GM20000 (cell line): ENCODE data around the gene ARHGAP4.
A peak's percentile ranks its signal among the peaks of the same experiment; 100 is the strongest.

ENCODE experiments used
- DNase-seq: peaks from one replicate; pipeline ENCODE4 v3.0.0; 2012; ENCODE audit warnings: low spot score
- TF ChIP-seq, protein P1 (sequence below): IDR thresholded peaks from 2 replicates; pipeline ENCODE4 v1.5.1; 2012; ENCODE audit warnings: mild to moderate bottlenecking, control low read depth; ENCODE audit errors: extremely low read depth, missing control alignments

The ARHGAP4 gene

DNA sequence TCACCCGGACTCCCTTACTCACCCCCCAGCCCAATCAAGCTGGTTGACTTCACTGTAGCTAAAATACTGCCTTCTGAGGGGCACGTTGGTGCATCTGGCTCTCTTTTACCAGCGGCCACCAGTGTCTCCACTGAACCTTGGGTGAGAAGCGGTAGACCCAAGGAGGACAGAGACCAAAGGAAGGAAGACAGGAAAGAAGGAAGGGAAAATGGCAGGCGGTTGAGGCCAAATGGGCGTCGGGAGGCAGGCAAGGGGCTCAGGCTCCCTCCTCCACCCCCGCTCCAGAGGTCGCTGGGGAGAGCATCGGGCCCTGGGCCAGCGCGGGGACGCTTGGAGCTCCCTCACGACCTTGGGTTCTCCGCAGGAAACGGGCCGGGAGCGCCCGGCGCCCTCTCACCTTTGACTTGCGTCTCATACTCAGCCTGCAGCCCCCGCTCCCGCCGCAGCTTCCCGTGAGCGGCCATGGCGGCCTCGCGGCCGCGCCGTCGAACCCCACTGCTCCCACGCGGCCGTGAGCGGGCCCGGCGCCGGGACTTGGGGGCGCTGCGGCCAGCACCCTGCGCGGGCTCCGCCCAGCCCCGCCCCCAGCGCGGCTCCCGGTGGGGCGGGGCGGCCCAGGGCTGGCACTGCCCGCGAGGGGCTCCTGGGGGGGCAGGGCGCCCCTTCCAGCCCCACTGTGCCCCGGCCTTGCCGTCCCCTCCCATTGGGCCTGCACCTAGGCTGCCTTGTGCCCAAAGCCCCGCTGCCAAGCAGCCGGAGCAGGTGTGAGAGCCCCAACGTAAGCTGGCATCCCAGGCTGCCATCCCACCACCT is at the start of gene ARHGAP4:
Gene ARHGAP4, minus strand, starts transcription at position 526 of the 813 bp plus-strand sequence. Its CDS starts 62 bp downstream, at position 464.
- TF ChIP-seq, protein P1, sequence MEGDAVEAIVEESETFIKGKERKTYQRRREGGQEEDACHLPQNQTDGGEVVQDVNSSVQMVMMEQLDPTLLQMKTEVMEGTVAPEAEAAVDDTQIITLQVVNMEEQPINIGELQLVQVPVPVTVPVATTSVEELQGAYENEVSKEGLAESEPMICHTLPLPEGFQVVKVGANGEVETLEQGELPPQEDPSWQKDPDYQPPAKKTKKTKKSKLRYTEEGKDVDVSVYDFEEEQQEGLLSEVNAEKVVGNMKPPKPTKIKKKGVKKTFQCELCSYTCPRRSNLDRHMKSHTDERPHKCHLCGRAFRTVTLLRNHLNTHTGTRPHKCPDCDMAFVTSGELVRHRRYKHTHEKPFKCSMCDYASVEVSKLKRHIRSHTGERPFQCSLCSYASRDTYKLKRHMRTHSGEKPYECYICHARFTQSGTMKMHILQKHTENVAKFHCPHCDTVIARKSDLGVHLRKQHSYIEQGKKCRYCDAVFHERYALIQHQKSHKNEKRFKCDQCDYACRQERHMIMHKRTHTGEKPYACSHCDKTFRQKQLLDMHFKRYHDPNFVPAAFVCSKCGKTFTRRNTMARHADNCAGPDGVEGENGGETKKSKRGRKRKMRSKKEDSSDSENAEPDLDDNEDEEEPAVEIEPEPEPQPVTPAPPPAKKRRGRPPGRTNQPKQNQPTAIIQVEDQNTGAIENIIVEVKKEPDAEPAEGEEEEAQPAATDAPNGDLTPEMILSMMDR: no peak
- DNase-seq: peak; percentile 68

DNA sequence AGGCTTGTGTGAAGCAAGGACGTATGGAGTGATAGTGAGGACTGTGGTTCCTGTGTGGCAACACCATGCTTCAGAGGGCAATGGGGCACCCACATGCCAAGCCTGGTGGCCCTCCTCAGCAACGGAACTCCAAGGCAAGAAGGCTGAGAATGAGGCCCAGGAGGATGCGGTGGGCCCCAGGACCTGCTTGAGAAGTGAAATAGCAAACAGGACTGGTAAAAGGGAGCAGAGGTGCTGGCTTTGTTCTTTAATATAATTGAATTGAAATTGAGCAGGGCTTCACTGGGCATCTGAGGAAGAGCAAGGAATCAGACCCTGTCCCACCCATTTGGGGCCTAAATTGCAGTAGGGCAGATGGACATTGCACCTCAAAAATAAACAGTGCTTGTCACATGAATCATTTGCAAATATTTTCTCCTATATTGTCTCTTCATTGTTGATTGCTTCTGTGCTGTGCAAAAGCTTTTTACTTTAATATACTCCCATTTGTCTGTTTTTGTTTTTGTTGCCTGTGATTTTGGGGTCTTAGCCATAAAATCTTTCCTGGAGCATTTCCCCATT is 48.7 kb upstream of the ARHGAP4 start:
- DNase-seq: no peak
- TF ChIP-seq, protein P1: no peak

DNA sequence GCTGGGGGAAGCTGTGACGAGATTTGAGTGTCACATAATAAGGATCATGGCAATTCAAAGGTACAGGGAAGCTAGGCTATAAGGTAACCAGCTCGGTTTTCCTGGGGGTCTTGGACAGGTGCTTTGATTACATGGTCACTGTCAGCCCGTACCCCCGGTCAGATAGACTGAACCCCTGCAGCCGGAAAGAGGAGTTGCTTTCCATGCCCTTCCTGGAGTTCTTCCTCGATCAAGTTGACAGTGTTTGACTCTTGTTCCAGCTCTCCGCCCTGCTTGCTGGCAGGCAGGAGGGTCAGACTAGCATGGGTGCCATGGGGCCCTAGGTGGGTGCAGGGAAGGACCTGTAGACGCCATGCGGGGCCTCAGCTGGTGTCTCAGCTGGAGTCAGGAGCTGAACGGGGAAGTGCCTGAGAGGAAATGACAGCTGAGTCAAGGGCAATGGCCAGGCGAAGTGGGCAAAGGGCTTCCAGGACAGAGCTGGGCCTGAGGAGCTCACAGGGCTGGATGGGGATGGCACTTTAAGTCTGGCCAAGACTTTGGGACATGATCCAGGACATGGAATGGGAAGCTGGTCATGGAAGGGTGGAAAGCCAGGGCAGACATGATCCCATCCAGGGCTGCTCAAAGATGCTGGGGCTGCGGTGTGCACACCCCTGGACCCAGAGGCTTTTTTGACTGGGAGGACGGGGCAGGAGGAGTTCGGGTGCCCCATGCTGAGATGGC is 48.1 kb upstream of the ARHGAP4 start:
- no peak for DNase-seq
- TF ChIP-seq, protein P1: no peak

DNA sequence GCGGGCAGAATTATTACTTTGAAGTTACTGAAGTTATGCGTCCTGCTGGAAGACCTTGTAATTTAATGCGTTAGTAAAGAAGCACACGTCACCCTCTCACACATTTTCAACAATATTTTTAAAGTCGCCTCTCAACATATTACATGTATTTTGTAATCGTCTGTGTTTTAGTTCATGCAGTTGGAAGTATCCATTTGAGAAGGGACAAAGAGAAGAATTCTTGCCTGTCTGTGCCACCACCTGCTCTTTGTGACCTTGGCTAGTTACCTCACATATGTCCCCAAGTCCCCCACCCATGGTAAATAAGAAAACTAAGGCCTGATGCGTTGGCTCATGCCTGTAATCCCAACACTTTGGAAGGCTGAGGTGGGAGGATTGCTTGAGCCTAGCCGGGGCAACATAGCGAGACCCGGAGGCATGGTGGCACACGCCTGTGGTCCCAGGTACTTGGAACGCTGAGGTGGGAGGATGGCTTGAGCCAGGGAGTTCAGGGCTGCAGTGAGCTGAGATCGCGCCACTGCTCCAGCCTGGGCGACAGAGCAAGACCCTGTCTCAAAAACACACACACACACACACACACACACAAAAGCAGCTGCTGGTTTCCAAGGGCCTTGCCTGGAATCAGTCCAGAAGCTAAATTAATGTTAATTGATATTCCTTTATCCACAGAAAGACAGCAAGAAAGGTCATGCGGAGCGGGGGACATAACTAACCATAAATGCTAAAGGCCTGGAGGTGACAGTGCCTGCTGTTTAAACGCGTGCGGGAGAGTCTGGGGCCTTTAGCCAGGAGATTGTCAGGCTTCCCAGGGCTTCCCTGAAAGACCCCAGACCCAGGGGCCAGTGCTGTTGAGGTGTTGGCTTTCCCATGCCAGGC is 47.3 kb upstream of the ARHGAP4 start:
- DNase-seq: no peak
- TF ChIP-seq, protein P1: no peak

DNA sequence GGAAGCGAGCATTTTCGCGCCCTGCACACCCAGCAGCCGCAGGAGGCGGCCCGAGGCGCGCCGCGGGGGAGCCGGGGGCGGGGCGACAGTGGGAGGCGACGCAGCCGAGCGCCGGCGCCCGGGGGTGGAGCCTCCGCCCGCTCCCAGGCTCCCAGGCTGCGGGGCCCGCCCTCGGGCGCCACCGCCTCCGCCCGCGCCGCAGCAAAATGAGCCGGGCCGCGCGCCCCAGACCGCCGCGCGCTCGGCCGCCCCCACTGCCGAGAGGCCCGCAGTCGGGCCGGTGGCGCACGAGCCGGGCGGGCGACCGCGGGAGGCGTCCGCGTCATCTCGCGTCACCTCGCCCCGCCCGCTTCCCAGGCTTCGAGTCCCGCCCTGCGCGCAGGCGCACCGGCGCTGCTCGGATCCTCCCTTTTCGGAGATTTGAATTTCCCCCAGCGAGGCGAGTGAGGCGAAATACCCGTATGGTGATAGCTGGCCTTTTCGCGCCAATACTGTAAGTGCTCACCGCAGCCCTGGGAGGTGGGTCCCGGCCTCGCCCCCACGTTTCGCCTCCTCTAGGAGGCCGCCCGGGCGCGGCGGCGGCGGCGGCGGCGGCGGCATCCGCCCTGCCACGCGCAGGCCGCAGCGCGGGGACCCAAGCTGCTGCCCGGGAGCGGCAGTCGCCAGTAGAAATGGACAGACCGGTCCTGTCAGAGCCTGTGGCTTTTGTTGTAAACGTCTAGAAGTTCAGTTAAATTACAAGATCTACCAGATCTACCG is 46.5 kb upstream of the ARHGAP4 start, which contains the start of gene TMEM187:
Gene TMEM187, plus strand, starts transcription at position 387 of the 759 bp plus-strand sequence. CDS start 9,309 bp downstream, outside the sequence.
- DNase-seq: peak; percentile 93
- TF ChIP-seq, protein P1: no peak
